Renal pelvis (tissue), 4 donors: ENCODE data around the gene CHRNB1. TPM values are rescaled to one million over a fixed set of nuclear protein-coding genes. Genes with fewer than 3 reads are reported as not detected.
"Not testable (repeated sequence)": the region's sequence is repeated elsewhere in the genome, so short reads cannot be mapped to it uniquely, and the experiment has no call there.

ENCODE experiments used
- DNase-seq: peaks from one replicate; pipeline ENCODE4 v3.0.0-alpha.2; 2013
- polyA plus RNA-seq, 3 donors: library from polyadenylated mRNA; unstranded; fragments of 120-200 nt; gene quantifications; one replicate each; pipeline ENCODE4 v1.2.1, GENCODE V29; 2013; ENCODE audit not compliant: insufficient read length in 3 of 3

Gene CHRNB1
- polyA plus RNA-seq, 3 donors = 9.0 to 12.1 (median 10.7) TPM

- DNase-seq = peak; percentile 46
Measured at GRCh38 chr17:7465597-7466275, 20.9 kb downstream of the CHRNB1 start.

DNA sequence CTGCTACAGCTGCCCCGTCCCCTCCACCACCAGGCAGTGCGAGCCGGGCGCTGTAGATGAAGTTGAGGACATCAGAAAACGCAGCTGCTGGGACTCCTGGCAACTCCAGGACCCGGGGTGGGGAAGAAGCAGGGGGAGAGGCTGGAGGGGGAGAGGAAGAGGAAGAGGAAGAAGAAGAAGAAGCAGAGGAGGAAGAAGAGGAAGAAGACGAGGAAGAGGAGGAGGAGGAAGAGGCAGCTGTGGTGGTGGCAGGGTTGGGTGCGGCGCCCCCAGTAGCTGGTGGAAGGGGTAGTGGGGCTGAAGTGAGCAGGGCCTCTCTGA is 21.4 kb downstream of the CHRNB1 start:
- no peak for DNase-seq

- no peak for DNase-seq
Measured at GRCh38 chr17:7466639-7467341, 21.9 kb downstream of the CHRNB1 start.

DNA sequence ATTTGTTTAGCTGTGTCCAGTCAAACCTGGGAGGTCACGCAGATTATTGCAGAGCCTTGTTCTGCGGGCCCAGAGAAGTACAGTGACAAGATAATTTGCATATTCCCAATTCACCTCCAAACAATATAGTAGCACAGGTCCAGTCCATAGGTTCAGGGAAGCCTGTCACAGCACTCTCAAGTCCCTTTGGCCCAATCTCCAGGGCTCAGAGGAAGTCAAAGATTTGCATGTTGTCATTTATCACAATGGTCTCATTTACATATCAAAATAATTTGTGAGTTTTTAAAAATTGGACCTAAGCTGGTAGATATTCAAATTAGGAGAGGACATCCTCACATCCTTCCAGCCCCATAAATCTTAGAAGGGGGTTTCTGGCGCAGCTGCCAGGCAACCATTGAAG is 22.6 kb downstream of the CHRNB1 start:
- DNase-seq = no peak

GRCh38 chr17:7468290-7468689 is 23.4 kb downstream of the CHRNB1 start:
- no peak for DNase-seq

DNA sequence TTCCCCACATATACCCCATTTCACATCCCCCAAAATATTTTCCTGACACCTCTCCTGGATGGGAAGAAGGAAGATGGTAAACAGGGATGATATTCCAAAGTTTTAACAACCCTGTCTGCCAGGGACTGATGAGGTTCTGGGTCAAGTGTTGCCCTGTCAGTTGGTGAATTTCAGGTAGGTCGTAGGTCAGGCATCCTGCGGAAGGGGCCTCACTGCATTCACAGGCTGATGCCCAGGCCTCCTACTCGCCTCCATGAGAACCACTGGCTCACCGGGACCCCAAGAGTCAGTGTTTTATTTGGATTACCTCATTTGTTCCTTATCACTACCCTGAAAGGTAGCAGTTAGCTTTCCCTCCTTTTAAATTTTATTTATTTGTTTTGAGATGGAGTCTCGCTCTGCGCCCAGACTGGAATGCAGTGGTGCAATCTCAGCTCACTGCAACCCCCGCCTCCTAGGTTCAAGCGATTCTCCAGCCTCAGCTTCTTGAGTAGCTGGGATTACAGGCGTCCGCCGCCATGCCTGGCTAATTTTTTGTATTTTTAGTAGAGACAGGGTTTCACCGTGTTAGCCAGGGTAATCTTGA is 24.0 kb downstream of the CHRNB1 start:
- peak; percentile 42 for DNase-seq

- not testable (repeated sequence) for DNase-seq
Measured at GRCh38 chr17:7469843-7470242, 25.0 kb downstream of the CHRNB1 start.

- not testable (repeated sequence) for DNase-seq
Measured at GRCh38 chr17:7470457-7470973, 25.7 kb downstream of the CHRNB1 start.

GRCh38 chr17:7471729-7472128 is 26.9 kb downstream of the CHRNB1 start:
- DNase-seq = no peak

- not testable (repeated sequence) for DNase-seq
Measured at GRCh38 chr17:7474767-7475166, 29.9 kb downstream of the CHRNB1 start.

- DNase-seq = no peak
Measured at GRCh38 chr17:7475764-7476422, 31.0 kb downstream of the CHRNB1 start.

GRCh38 chr17:7476494-7476893 is 31.6 kb downstream of the CHRNB1 start:
- DNase-seq = no peak

- DNase-seq = no peak
Measured at GRCh38 chr17:7476951-7477350, 32.1 kb downstream of the CHRNB1 start.

DNA sequence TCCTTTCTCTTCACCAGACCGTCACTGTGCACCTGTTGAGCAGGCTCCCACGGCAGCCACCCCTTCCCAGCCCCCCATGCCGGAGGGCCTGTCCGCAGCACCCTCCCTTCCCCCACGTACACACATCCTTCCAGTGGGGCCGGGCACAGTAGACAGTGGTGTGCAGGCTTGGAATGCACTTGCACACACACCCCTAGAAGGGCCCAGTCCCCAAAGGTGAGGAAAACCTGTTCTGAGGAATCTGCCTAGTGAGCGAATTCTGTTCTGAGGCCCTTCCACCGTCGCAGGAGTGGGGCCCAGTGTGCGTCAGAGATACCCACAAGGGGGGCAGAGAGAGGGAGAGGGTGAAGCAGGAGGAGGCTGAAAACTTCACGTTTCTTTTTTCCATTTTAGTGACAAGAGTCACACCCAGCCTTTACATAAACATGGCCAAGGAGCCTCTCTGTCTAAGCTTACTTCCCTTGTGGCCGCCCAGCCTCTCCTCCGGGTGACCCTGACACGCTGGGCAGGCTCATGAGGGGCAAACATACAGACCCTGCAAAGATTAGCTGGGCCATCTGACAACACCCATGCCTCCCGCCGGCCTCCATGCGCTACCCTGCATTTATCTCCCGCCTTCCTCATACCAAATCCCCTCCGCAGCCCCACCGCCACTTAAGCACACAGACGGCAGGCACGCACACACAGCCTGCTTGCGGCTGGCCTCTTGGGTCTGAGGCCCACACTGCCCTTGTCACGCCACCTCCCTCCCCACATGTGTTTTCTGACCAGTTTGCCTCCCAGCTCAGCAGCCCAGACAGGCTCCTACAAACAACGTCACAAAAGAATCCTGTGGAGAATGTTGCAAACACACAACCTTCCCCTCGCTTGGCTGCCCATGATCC is 32.8 kb downstream of the CHRNB1 start:
- peak; percentile 67 for DNase-seq

GRCh38 chr17:7478276-7479212 is 33.7 kb downstream of the CHRNB1 start:
- no peak for DNase-seq

- no peak for DNase-seq
Measured at GRCh38 chr17:7479213-7480088, 34.6 kb downstream of the CHRNB1 start, which contains the start of gene ZBTB4. ZBTB4 (minus strand) TSS chr17:7479631; CDS start chr17:7466801, 12,830 bp downstream.

DNA sequence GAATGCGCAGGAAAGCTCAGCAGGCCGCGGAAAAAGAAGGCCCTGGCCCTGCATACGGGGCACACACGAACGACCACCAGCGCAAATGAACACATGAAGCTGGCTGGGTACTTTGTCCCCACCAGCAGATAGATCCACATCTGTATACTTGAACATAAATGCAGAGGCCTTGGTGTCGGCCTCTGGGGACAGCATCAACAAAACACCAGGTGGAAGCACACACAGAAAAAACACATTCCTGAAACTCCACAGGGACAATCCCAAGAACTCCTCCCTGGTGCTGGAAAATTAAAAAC is 35.2 kb downstream of the CHRNB1 start:
- DNase-seq = no peak

GRCh38 chr17:7481275-7481674 is 36.4 kb downstream of the CHRNB1 start, which contains the start of gene SLC35G6:
SLC35G6 (plus strand) TSS chr17:7481446; CDS start chr17:7481517, 71 bp downstream.
- DNase-seq = not testable (repeated sequence)
